ENCODE data around the gene IMP4. TPM values are rescaled to one million over a fixed set of nuclear protein-coding genes. Genes with fewer than 3 reads are reported as not detected.

IMP4 gene
- total and polyA plus RNA-seq, 2 donors (not counting 1 experiment from before 2014, with no cell fraction given): 102 to 164 TPM

DNA sequence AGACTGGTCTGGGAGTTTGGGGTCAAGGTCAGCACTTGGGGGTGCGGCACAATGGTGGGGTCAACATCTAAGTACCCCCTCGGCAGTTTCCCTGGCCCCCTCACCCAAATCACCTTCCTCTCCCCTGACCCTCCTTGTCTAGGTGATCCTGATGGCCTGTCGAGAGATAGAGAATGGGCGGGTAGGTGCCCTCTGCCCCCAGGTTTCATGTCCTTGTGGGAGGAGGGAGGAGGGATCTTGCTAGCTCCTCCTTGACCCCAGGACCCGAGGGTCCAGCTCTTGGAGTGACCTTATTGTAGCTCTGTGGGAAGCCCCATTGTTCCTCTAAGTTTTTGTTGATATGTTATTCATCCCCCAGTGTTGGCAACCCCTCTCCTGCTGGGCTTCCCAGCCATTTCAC is 16.8 kb downstream of the IMP4 start:
- H3K9ac ChIP-seq (ENCODE audit: low read length): no peak overlapping the region
- no peaks in the 10 kb centered on the region for H3K79me2 ChIP-seq (ENCODE audit: control insufficient read depth, insufficient read depth, low read length)
- Mint-ChIP-seq H3K9me3 (ENCODE audit: insufficient read depth) (no peaks in the 10 kb centered on the region), H3K4me1 (peaks cover 13% of the 10 kb centered on the region), H3K27me3 (no peaks in the 10 kb centered on the region), H3K27ac (no peak overlapping the region), H3K4me3 (no peak overlapping the region)
- H3K36me3 ChIP-seq (replicated peaks in 1 of 2; ENCODE audit: control extremely low read depth in 1 of 2, control insufficient read depth in 1 of 2, extremely low read depth in 1 of 2, insufficient read depth in 2 of 2, low read length in 1 of 2): no peaks in the 10 kb centered on the region
- H3K27ac ChIP-seq (ENCODE audit: low read length in 2 of 2): no peak overlapping the region
- ChIA-PET POLR2A (no interaction called here), CTCF (interaction anchor here (0.6 to 0.7 kb wide), 2 partner anchors 13 to 692 kb away, joined by 3 read pairs; no protein-coding TSS in a partner anchor)
- 67% methylated on average over 1 of the region's 5 CpGs for WGBS (ENCODE audit: insufficient coverage)
- ATAC-seq (ENCODE audit: low read depth) (no peak), DNase-seq (no peak)
- no peak overlapping the region for H3K4me2 ChIP-seq (replicated peaks; ENCODE audit: low read depth, low read length, poor library complexity, severe bottlenecking)
- H3K9me3 ChIP-seq (ENCODE audit: control extremely low read depth in 1 of 3, control insufficient read depth in 2 of 3, insufficient read depth in 1 of 3, low read length in 2 of 3): no peaks in the 10 kb centered on the region
- H4K20me1 ChIP-seq (ENCODE audit: control insufficient read depth, insufficient read depth, low read length, poor library complexity, severe bottlenecking): no peaks in the 10 kb centered on the region
- peaks cover 4 to 15% of the 10 kb centered on the region in 2 donors for H3K4me1 ChIP-seq (ENCODE audit: control insufficient read depth in 2 of 2, insufficient read depth in 2 of 2, low read length in 2 of 2)
- peaks cover 0 to 7% (median 3%) of the 10 kb centered on the region in 4 experiments for H3K27me3 ChIP-seq (replicated peaks in 1 of 4; ENCODE audit: control extremely low read depth in 1 of 4, control insufficient read depth in 3 of 4, insufficient read depth in 4 of 4, low read length in 3 of 4)
- intact Hi-C loops (cut with micrococcal nuclease): loop anchor here (5.0 to 10.0 kb wide), 2 partner anchors 33 to 65 kb away; no protein-coding TSS in a partner anchor
- no peak overlapping the region for H3K4me3 ChIP-seq (ENCODE audit: control extremely low read depth in 1 of 5, extremely low read depth in 1 of 5, insufficient read depth in 1 of 5, low read depth in 2 of 5, low read length in 4 of 5)
- no peak for TF ChIP-seq CTCF (IDR thresholded peaks at IDR 0.05)
- H2AFZ ChIP-seq (ENCODE audit: insufficient read depth, low read depth, low read length, poor library complexity, severe bottlenecking): no peak overlapping the region

- POLR2A ChIA-PET: interaction anchor here (1.2 kb wide), 1 partner anchor 10 kb away, joined by 3 read pairs; no protein-coding TSS in a partner anchor
- no peak overlapping the region for H3K9ac ChIP-seq (ENCODE audit: low read length)
- no peak overlapping the region for H2AFZ ChIP-seq (ENCODE audit: insufficient read depth, low read depth, low read length, poor library complexity, severe bottlenecking)
- no peak overlapping the region for H3K27ac Mint-ChIP-seq
- no peaks in the 10 kb centered on the region for H3K79me2 ChIP-seq (ENCODE audit: control insufficient read depth, insufficient read depth, low read length)
- CTCF ChIA-PET: interaction anchor here (1.2 kb wide), 1 partner anchor 9 kb away, joined by 4 read pairs; no protein-coding TSS in a partner anchor
- H3K36me3 ChIP-seq (replicated peaks in 1 of 2; ENCODE audit: control extremely low read depth in 1 of 2, control insufficient read depth in 1 of 2, extremely low read depth in 1 of 2, insufficient read depth in 2 of 2, low read length in 1 of 2): no peaks in the 10 kb centered on the region
- intact Hi-C loops (cut with micrococcal nuclease): no loop called here
- H3K4me2 ChIP-seq (replicated peaks; ENCODE audit: low read depth, low read length, poor library complexity, severe bottlenecking): no peak overlapping the region
- H3K4me1 ChIP-seq (ENCODE audit: control insufficient read depth in 2 of 2, insufficient read depth in 2 of 2, low read length in 2 of 2): no peaks in the 10 kb centered on the region
- H3K27me3 ChIP-seq (replicated peaks in 1 of 4; ENCODE audit: control extremely low read depth in 1 of 4, control insufficient read depth in 3 of 4, insufficient read depth in 4 of 4, low read length in 3 of 4): no peaks in the 10 kb centered on the region
- no peaks in the 10 kb centered on the region for H3K4me1 Mint-ChIP-seq
- H3K27ac ChIP-seq (ENCODE audit: low read length in 2 of 2): no peak overlapping the region
- no peaks in the 10 kb centered on the region for H4K20me1 ChIP-seq (ENCODE audit: control insufficient read depth, insufficient read depth, low read length, poor library complexity, severe bottlenecking)
- TF ChIP-seq CTCF (IDR thresholded peaks at IDR 0.05) (no peak), EZH2 (IDR thresholded peaks at IDR 0.05; ENCODE audit: borderline replicate concordance, insufficient read depth, low read depth, low read length, poor library complexity, severe bottlenecking) (no peak)
- no peak overlapping the region for H3K4me3 ChIP-seq (ENCODE audit: control extremely low read depth in 1 of 5, extremely low read depth in 1 of 5, insufficient read depth in 1 of 5, low read depth in 2 of 5, low read length in 4 of 5)
- no peak overlapping the region for H3K4me3 Mint-ChIP-seq
- DNase-seq: no peak
- H3K9me3 ChIP-seq (ENCODE audit: control extremely low read depth in 1 of 3, control insufficient read depth in 2 of 3, insufficient read depth in 1 of 3, low read length in 2 of 3): peaks cover 0 to 5% (median 0%) of the 10 kb centered on the region in 3 donors
- peaks cover 7% of the 10 kb centered on the region for H3K27me3 Mint-ChIP-seq
- no peaks in the 10 kb centered on the region for H3K9me3 Mint-ChIP-seq (ENCODE audit: insufficient read depth)
- no peak for ATAC-seq (ENCODE audit: low read depth)
Measured at GRCh38 chr2:130363479-130363878, 20.8 kb downstream of the IMP4 start.

Data from B cell (primary cell).